Measurements from ENCODE around the gene ACTL9. TPM values are rescaled to one million over a fixed set of nuclear protein-coding genes. Genes with fewer than 3 reads are reported as not detected.
"Not testable (repeated sequence)": the region's sequence is repeated elsewhere in the genome, so short reads cannot be mapped to it uniquely, and the experiment has no call there.

The ACTL9 gene
- total RNA-seq, 2 donors from 2014 or later, result not detected

- H3K36me3 Mint-ChIP-seq (ENCODE audit: low read depth), result no peaks in the 10 kb centered on the region
- peaks cover 82% of the 10 kb centered on the region for H3K9me3 Mint-ChIP-seq
- Histone ChIP-seq H3K4me3 (ENCODE audit: low read length) (no peak within 1 kb of the TSS), H3K4me1 (ENCODE audit: control insufficient read depth, insufficient read depth, low read length) (no peaks in the 10 kb centered on the region), H3K9me3 (ENCODE audit: control insufficient read depth, low read length) (peaks cover 48% of the 10 kb centered on the region), H3K9ac (ENCODE audit: extremely low read depth, low read length, poor library complexity, severe bottlenecking) (no peak within 1 kb of the TSS), H3K27me3 (ENCODE audit: control insufficient read depth, insufficient read depth, low read length, poor library complexity, severe bottlenecking) (no peaks in the 10 kb centered on the region), H3K27ac (ENCODE audit: low read depth, low read length) (no peak within 1 kb of the TSS), H3K36me3 (ENCODE audit: control insufficient read depth, insufficient read depth, low read length) (no peaks in the 10 kb centered on the region)
- no peaks in the 10 kb centered on the region for H3K4me1 Mint-ChIP-seq
- WGBS, 2 experiments (ENCODE audit: insufficient coverage in 1 of 2, insufficient read length in 1 of 2), result 73% methylated on average over 1 of the region's 1 CpG; no CpG with 5 or more reads in 1 of the 2 experiments
- no peak for DNase-seq
- no peak within 1 kb of the TSS for H3K4me3 Mint-ChIP-seq
- TF ChIP-seq CTCF (conservative IDR thresholded peaks at IDR 0.05), result no peak
- H3K27ac Mint-ChIP-seq, result no peak within 1 kb of the TSS
- no peaks in the 10 kb centered on the region for H3K27me3 Mint-ChIP-seq (ENCODE audit: insufficient read depth)
Observed at GRCh38 chr19:8721334-8721733, 22.7 kb upstream of the ACTL9 start, which contains the start of gene OR2Z1. Gene OR2Z1 (plus strand): TSS chr19:8721634. CDS start chr19:8731029, 9,395 bp downstream.

- DNase-seq; H3K4me1 Mint-ChIP-seq; H3K4me3 ChIP-seq (ENCODE audit: low read length); H3K36me3 ChIP-seq (ENCODE audit: control insufficient read depth, insufficient read depth, low read length); H3K36me3 Mint-ChIP-seq (ENCODE audit: low read depth); H3K9ac ChIP-seq (ENCODE audit: extremely low read depth, low read length, poor library complexity, severe bottlenecking); H3K27me3 Mint-ChIP-seq (ENCODE audit: insufficient read depth); H3K27ac Mint-ChIP-seq; H3K27me3 ChIP-seq (ENCODE audit: control insufficient read depth, insufficient read depth, low read length, poor library complexity, severe bottlenecking); H3K4me1 ChIP-seq (ENCODE audit: control insufficient read depth, insufficient read depth, low read length); H3K4me3 Mint-ChIP-seq; H3K27ac ChIP-seq (ENCODE audit: low read depth, low read length): not testable (repeated sequence)
- peaks cover 15% of the 10 kb centered on the region for H3K9me3 ChIP-seq (ENCODE audit: control insufficient read depth, low read length)
- WGBS, 2 experiments (ENCODE audit: insufficient coverage in 1 of 2, insufficient read length in 1 of 2), result 63 to 64% methylated on average over 4 of the region's 7 CpGs
- H3K9me3 Mint-ChIP-seq, result peaks cover 60% of the 10 kb centered on the region
Observed at GRCh38 chr19:8710337-8710736, 11.7 kb upstream of the ACTL9 start.

GRCh38 chr19:8705742-8706141 is 7.1 kb upstream of the ACTL9 start:
- Mint-ChIP-seq H3K4me1 (no peaks in the 10 kb centered on the region), H3K36me3 (ENCODE audit: low read depth) (no peaks in the 10 kb centered on the region), H3K27ac (no peak overlapping the region), H3K4me3 (no peak overlapping the region), H3K9me3 (peaks cover 24% of the 10 kb centered on the region), H3K27me3 (ENCODE audit: insufficient read depth) (no peaks in the 10 kb centered on the region)
- H3K4me1 ChIP-seq (ENCODE audit: control insufficient read depth, insufficient read depth, low read length), result no peaks in the 10 kb centered on the region
- no peaks in the 10 kb centered on the region for H3K36me3 ChIP-seq (ENCODE audit: control insufficient read depth, insufficient read depth, low read length)
- no peaks in the 10 kb centered on the region for H3K9me3 ChIP-seq (ENCODE audit: control insufficient read depth, low read length)
- no peak overlapping the region for H3K9ac ChIP-seq (ENCODE audit: extremely low read depth, low read length, poor library complexity, severe bottlenecking)
- WGBS, 2 experiments (ENCODE audit: insufficient coverage in 1 of 2, insufficient read length in 1 of 2), result 61 to 67% methylated on average over 4 to 5 of the region's 5 CpGs
- no peaks in the 10 kb centered on the region for H3K27me3 ChIP-seq (ENCODE audit: control insufficient read depth, insufficient read depth, low read length, poor library complexity, severe bottlenecking)
- no peak overlapping the region for H3K27ac ChIP-seq (ENCODE audit: low read depth, low read length)
- H3K4me3 ChIP-seq (ENCODE audit: low read length), result no peak overlapping the region
- TF ChIP-seq CTCF (conservative IDR thresholded peaks at IDR 0.05), result no peak
- no peak for DNase-seq

- H3K9me3 Mint-ChIP-seq, result peaks cover 20% of the 10 kb centered on the region
- not testable (repeated sequence) for H3K9me3 ChIP-seq (ENCODE audit: control insufficient read depth, low read length); H3K27ac Mint-ChIP-seq; H3K36me3 Mint-ChIP-seq (ENCODE audit: low read depth); DNase-seq; H3K4me3 Mint-ChIP-seq; H3K4me1 Mint-ChIP-seq; H3K4me3 ChIP-seq (ENCODE audit: low read length); H3K27me3 ChIP-seq (ENCODE audit: control insufficient read depth, insufficient read depth, low read length, poor library complexity, severe bottlenecking); H3K27ac ChIP-seq (ENCODE audit: low read depth, low read length); H3K36me3 ChIP-seq (ENCODE audit: control insufficient read depth, insufficient read depth, low read length); H3K4me1 ChIP-seq (ENCODE audit: control insufficient read depth, insufficient read depth, low read length); H3K9ac ChIP-seq (ENCODE audit: extremely low read depth, low read length, poor library complexity, severe bottlenecking); H3K27me3 Mint-ChIP-seq (ENCODE audit: insufficient read depth)
- WGBS, 2 experiments (ENCODE audit: insufficient coverage in 1 of 2, insufficient read length in 1 of 2), result 81 to 100% methylated on average over 1 to 3 of the region's 3 CpGs
Observed at GRCh38 chr19:8705304-8705703, 6.7 kb upstream of the ACTL9 start.

Data from endodermal cell (in vitro differentiated cells).